GM12878 (cell line): ENCODE data around the gene SLC39A1. TPM values are rescaled to one million over a fixed set of nuclear protein-coding genes. Genes with fewer than 3 reads are reported as not detected.
A peak's percentile ranks its signal among the peaks of the same experiment; 100 is the strongest.

Experiments
- ATF7 ChIP-seq: fragments of 450-650 bp; IDR thresholded peaks from 2 replicates; pipeline ENCODE4 v1.6.1; 2016; ENCODE audit warnings: low read depth, mild to moderate bottlenecking
- BCLAF1 ChIP-seq: fragments of 450-650 bp; IDR thresholded peaks from 2 replicates; pipeline ENCODE4 v1.6.1; 2017; ENCODE audit warnings: antibody characterized with exemption, mild to moderate bottlenecking, moderate library complexity
- BMI1 ChIP-seq: fragments of 450-650 bp; IDR thresholded peaks from 2 replicates; pipeline ENCODE4 v1.6.1; 2016; ENCODE audit warnings: mild to moderate bottlenecking, moderate library complexity, borderline replicate concordance
- CHD1 ChIP-seq: IDR thresholded peaks from 2 replicates; pipeline ENCODE4 v1.6.1; 2012; ENCODE audit warnings: low read depth, low read length, improper control_type of control experiment
- CREB1 ChIP-seq: IDR thresholded peaks from 2 replicates; pipeline ENCODE4 v1.6.1; 2012; ENCODE audit warnings: low read depth, mild to moderate bottlenecking, inconsistent platforms
- CUX1 ChIP-seq: IDR thresholded peaks from 2 replicates; pipeline ENCODE4 v1.6.1; 2012; ENCODE audit warnings: improper control_type of control experiment, low read depth, low read length; ENCODE audit not compliant: insufficient replicate concordance
- ESRRA ChIP-seq: IDR thresholded peaks from 2 replicates; pipeline ENCODE4 v1.6.1; 2012; ENCODE audit warnings: mild to moderate bottlenecking, low read length, improper control_type of control experiment
- HDAC6 ChIP-seq: fragments of 200-600 bp; sonication (generic); IDR thresholded peaks from one replicate; pipeline ENCODE4 v1.8.0; 2017; ENCODE audit warnings: antibody characterized with exemption; ENCODE audit not compliant: unreplicated experiment
- PAX5 ChIP-seq: IDR thresholded peaks from 2 replicates; pipeline ENCODE4 v1.6.1; 2011; ENCODE audit warnings: low read depth, low read length, borderline replicate concordance
- PML ChIP-seq: IDR thresholded peaks from 2 replicates; pipeline ENCODE4 v1.6.1; 2012; ENCODE audit warnings: low read length, inconsistent platforms
- RELA ChIP-seq: fragments of 450-650 bp; IDR thresholded peaks from 2 replicates; pipeline ENCODE4 v1.8.0; 2014; ENCODE audit warnings: borderline replicate concordance; ENCODE audit not compliant: partially characterized antibody
- STAT1 ChIP-seq: fragments of 450-650 bp; conservative IDR thresholded peaks from 2 replicates; pipeline ENCODE4 v1.6.1; 2014; ENCODE audit warnings: antibody characterized with exemption, mild to moderate bottlenecking
- WRNIP1 ChIP-seq: IDR thresholded peaks from 2 replicates; pipeline ENCODE4 v1.6.1; 2011; ENCODE audit warnings: low read depth, low read length, improper control_type of control experiment, borderline replicate concordance
- ZSCAN29 ChIP-seq: fragments of 450-650 bp; IDR thresholded peaks from 2 replicates; pipeline ENCODE4 v1.6.1; 2017; ENCODE audit warnings: mild to moderate bottlenecking, moderate library complexity
- polyA plus RNA-seq, 11 experiments: library from polyadenylated mRNA; depleted of rRNA in 4 of 11; unstranded in 6 of 11; stranded (reverse) in 5 of 11; fragments of >200 nt; fragmentation: Nextera tagmentation in 4 of 11; fragmentation: Illumina TruSeq in 1 of 11; extraction: Ambion mirVana in 4 of 11; extraction: Trizol in 1 of 11; gene quantifications; 1 replicate in 1 of 11; 2 replicates in 10 of 11; pipeline versions ENCODE4 v1.2.1 to v1.2.3, GENCODE V29; 2011 to 2016; ENCODE audit warnings: inconsistent platforms in 2 of 11, missing spikeins in 2 of 11, low read depth in 1 of 11
- total RNA-seq, 4 experiments: library from RNA; depleted of rRNA in 3 of 4; stranded (reverse); fragments of >200 nt in 3 of 4; fragmentation: Illumina TruSeq in 1 of 4; extraction: Trizol in 1 of 4; gene quantifications; 2 replicates each; pipeline versions ENCODE4 v1.2.1 to v1.2.3, GENCODE V29; 2013 to 2021
- TF ChIP-seq, protein P1 (sequence below): IDR thresholded peaks from 2 replicates; pipeline ENCODE4 v1.6.1; 2012; ENCODE audit warnings: low read depth, low read length, improper control_type of control experiment
- TF ChIP-seq, protein P2 (sequence below): fragments of 450-650 bp; IDR thresholded peaks from 2 replicates; pipeline ENCODE4 v1.6.1; 2017; ENCODE audit warnings: mild to moderate bottlenecking, low read depth, inconsistent platforms; ENCODE audit not compliant: poor library complexity, severe bottlenecking

SLC39A1 gene
- total and polyA plus RNA-seq, 10 of the 15 experiments (the other 5 are each of a cell fraction or from before 2014, with no cell fraction given): 8.8 to 98.6 (median 72.4) TPM

DNA sequence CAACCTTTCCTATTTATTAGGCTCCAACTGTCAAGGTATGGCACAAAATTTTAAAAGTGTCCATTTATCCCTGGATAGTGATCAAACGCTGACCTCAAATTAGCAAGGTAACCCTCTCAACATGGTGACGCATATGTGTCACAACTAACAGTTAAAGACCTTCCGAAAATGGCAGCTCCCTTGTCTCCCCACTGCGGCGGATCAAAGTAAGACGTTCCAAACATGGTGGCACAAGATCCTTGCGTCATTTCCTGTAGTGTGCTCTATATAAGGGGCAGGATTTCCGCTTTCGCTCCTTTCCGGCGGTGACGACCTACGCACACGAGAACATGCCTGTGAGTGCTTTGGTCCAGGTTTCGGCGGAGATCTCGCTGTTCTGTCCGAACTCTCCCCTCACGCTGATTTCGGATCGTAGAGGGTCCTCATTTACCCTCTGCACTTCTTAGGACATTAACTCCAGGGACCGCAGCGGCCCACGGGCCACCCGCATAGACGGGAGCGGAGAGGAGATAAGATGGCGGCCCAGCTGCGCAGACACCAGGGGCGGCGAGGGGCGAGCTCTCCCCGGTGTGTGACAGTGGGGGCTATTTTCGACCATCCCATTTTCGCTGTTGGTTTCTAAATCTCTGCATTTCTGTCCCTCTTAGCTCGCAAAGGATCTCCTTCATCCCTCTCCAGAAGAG is 27.3 kb upstream of the SLC39A1 start, which contains the start of gene RPS27 (continued):
- TF ChIP-seq CUX1: no peak
- TF ChIP-seq RELA: peak; percentile 39
- no peak; the same call in 1 of the 2 replicates for TF ChIP-seq STAT1
- TF ChIP-seq ATF7: peak; percentile 91
- TF ChIP-seq, protein P1, sequence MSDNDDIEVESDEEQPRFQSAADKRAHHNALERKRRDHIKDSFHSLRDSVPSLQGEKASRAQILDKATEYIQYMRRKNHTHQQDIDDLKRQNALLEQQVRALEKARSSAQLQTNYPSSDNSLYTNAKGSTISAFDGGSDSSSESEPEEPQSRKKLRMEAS: no peak
- TF ChIP-seq, protein P2, sequence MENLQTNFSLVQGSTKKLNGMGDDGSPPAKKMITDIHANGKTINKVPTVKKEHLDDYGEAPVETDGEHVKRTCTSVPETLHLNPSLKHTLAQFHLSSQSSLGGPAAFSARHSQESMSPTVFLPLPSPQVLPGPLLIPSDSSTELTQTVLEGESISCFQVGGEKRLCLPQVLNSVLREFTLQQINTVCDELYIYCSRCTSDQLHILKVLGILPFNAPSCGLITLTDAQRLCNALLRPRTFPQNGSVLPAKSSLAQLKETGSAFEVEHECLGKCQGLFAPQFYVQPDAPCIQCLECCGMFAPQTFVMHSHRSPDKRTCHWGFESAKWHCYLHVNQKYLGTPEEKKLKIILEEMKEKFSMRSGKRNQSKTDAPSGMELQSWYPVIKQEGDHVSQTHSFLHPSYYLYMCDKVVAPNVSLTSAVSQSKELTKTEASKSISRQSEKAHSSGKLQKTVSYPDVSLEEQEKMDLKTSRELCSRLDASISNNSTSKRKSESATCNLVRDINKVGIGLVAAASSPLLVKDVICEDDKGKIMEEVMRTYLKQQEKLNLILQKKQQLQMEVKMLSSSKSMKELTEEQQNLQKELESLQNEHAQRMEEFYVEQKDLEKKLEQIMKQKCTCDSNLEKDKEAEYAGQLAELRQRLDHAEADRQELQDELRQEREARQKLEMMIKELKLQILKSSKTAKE: peak; percentile 28
- peak; percentile 78; the same call in 1 of the 2 replicates for TF ChIP-seq CHD1
- peak; percentile 96 for TF ChIP-seq ZSCAN29
- no peak for TF ChIP-seq BCLAF1
- TF ChIP-seq PML: peak; percentile 100
- TF ChIP-seq PAX5: peak; percentile 68; the same call in 1 of the 2 replicates
- TF ChIP-seq ESRRA: no peak
- TF ChIP-seq CREB1: peak; percentile 98
- TF ChIP-seq HDAC6: peak; percentile 98
- TF ChIP-seq WRNIP1: no peak; the same call in 1 of the 2 replicates
- TF ChIP-seq BMI1: no peak
